Stimulated activated CD4-positive, alpha-beta T cell treated with anti-CD3 and anti-CD28 coated beads, TNF-alpha, amount 100 ng/mL, for 48 hours (primary cell): Measurements from ENCODE around the gene LTBP1.
A peak's percentile ranks its signal among the peaks of the same experiment; 100 is the strongest.

ENCODE experiments used
- DNase-seq, 3 donors: peaks; one replicate each; pipeline ENCODE4 v3.0.0-alpha.2; 2020; ENCODE audit warnings: low read depth in 3 of 3

Gene LTBP1

DNA sequence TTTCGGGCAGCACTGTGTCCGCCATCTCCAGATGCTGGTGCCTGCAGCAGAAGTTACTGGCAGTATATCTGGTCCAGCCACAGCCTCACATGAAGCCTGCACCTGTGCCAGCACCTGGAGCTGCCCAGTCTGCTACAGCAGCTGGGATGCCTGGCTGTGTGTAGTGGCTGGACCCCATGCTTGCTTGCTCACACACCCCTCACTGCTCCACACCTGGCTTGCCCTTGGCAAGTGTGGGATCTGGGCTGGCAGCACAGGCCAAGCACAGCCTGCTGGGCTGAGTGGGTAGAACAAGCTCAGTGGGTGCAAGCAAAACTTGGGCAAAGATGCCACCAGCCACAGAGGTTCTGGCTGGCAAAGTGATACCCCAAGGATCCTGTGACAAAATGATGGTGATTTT, 320.3 kb downstream of the LTBP1 start:
- DNase-seq = no peak

DNA sequence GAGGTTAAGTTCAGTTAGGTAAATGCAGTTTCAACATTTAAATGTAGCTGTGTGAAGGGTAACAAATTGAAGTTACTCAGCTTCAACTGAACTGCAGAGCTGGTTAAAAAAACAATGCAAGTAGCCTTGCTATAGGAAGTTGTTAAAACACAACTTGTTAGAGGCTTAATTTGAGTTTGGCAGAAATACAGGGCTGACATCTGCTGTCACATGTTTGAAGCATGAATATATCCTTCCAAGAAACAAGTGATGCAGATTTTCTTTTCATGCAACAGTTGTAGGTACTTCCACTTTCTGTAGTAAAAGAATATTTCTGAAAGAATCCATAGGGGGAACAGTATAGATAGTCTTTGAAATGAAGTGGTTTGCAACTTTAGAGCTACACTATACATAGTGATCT, 321.0 kb downstream of the LTBP1 start:
- no peak for DNase-seq

DNA sequence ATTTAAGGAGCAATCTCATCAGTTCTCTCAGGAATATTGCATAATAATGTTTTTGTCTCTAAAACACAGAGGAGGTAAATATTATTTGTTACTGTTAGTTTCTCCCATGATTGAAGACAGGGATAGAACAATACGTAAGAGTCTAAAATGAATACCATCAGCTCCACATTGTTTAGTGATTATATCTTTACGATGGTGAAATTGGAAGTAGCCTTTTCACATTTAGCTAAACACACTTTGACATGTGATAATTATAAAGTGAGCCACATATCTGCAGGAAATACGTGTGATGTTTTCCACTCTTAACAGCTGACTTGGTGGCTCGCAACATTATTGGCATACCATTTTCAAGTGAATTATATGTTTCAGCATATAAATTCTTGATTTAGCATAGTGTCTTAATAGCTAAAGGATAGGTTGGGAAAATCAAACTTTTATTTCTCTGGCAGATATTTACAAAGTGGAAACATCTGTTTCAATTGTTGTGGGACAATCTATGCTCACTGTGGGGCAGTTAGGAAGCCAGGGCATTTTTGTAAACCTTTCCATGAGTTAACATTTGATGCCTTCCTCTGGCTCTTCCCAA, 321.6 kb downstream of the LTBP1 start:
- DNase-seq = no peak

DNA sequence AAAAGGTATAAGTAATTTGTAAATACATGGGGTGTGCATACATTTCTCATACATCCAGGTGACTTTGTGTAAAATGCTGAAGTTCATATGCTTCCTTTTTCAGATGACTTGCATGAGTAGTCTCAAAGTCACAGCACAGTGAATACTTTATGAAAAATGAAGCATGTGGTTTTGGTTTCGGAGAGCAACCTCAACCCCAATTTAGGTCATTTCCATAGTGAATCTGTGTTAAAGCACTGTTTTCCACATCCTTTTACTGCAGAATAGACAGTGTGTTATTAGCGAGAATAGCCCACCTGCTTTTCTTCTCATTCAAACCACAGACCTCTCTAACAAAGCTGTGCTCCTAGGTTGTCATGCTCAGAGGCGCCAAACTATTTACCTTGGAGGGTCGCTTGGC, 325.2 kb downstream of the LTBP1 start:
- DNase-seq = no peak

DNA sequence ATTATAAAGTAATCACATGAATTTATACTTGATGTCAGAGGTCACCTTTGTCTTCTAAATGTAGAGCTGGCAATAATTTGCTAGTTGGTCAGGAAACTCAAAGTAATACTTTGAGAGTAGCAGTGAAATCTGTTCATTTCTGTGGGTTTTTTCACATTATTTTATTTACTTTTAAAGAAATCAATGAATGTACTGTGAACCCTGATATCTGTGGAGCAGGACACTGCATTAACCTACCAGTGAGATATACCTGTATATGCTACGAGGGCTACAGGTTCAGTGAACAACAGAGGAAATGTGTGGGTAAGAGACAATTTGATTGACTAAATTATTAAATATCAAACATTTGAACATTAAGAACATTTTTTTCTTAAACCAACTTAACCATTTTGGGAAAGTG, 326.7 kb downstream of the LTBP1 start:
- DNase-seq = no peak

DNA sequence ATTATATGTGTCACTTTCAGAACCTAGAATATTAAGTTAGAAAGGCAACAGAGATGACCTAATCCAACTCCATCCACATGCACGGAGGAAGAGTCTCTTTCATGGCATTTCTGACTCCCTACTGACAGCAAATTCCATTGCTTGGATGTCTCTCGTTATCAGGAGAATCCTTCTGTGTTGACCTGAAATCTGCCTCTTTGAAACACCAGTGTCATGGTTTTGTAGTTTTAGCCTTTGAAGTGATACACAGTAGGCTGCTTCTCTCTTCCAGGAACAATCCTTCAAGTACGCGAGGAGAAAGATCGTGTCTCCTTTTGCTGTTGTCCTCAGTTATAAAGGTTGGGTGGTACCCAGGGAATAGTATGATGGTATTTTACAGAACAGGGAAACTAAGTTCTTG, 327.8 kb downstream of the LTBP1 start:
- no peak for DNase-seq

DNA sequence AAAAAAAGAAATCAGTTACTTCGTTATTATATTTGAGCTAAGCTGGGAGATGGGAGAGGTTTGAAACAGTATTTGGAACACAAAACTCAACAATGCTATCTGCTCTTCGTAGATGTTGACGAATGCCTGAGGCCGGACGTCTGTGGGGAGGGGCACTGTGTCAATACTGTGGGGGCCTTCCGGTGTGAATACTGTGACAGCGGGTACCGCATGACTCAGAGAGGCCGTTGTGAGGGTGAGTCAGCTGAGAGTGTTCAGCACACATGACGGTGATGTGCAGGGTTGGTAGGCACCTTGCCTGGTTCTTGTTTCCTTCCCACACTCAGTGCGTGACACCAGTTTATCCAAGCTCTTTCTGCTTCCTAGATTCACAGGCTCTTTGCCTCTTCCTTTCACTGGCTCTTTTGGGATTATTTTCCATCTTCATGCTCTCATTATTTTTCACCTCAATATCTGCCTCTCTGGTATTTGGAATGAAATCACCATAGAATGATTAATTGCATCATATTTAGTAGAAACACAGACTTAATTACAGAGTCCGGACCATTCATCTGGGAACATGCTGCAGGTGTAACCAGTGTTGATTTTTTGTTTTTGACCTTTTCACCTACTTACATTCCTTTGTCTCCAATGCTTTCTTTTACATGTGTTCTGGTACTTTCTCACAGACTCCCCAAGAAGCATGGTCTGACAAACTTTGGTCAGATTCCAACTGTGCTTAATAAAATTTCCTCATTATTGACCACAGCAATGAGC, 329.1 kb downstream of the LTBP1 start:
- peak in 1 of 3 donors; percentile 7 for DNase-seq

DNA sequence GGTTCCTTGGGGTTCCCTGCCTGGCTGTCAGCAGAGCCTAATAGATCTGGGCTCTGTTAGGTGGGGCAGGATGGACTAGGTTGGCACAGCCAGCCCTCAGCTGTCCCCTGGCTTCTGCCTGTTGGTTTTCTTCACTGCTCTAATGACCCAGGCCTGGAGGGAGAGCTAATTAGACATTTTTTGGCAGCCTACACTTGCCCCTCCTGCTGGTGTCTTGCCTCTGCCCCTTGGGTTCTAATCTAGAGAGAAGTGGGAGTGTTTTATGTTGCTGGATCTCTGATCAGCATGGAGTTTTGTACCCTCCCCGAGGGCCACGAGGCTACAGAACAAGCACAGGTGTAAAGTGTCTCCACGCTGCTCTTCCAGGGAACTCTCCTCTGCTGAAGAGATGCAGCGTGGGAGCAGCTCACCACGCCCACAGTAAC, 330.3 kb downstream of the LTBP1 start:
- DNase-seq = no peak

DNA sequence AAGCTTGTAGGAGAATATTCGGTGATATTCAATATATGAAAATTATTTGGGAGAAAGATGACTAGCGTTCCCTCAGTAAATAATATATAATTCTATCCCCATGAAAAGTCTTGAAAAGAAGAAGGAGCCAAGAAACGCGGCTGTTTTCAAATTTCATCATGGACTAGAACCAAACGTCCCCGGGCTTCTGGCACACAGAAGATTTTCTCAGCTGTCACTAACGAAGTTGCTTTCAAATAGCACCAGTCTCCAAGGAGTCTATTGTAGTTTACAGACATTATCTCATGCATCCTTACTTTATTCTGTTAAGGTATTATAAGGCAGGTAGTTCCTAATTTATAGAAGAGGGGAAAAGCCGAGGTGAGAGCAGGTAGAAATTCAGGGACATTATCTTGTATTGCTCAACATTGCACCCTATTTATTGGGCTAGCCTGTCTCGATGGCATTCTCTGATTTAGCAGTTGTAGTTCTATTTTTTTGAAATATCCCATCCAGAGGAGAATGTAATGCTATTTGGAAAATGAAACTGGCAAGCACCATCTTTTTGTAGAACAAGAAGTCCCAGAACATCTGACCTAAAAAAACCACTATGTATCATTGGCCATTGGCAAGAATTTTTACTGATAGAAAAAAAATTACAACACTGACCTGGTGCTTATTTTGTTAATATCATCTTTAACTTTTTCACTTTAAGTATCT, 331.6 kb downstream of the LTBP1 start:
- no peak for DNase-seq

DNA sequence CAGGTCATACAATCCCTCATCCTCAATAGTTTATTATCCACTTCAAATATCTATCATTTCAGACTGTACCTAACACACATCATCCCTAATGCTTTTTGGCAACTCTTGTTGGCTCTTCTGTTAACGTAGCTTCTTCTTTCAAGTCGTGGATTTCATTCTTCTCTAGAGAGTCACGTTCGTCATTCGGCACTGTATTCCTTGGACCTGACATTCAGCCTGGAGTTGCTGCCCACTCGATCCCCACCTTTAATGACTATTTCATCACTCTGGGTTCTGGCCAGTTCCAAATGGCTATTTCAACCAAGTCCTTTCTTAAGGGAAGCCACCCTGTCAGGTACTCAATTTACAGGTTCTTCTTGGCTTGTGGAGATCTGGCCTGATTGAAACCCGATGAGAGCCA, 337.5 kb downstream of the LTBP1 start:
- no peak for DNase-seq

DNA sequence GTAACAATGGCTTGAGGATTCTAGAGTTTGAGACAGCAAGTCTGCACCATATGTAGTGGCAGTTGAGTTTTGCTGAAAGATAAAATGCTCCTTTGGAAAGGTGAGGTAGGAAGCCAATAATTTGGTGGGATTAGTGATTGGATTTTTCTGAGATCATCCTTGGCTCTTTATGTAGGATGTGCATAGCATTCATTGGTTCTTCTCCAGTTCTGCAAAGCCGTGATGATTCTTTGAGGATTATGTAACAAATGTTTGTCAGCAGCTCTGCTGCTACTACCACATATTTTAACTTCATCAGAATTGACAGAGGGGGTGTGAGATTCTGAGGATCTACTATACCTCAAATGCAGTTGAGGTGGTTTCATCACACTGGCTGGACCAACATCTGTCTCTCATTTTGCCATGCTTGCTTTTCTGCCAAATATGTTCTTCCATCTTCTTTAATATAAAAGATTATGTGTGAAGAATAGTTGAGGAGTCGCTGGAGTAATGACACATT, 340.8 kb downstream of the LTBP1 start:
- no peak for DNase-seq

DNA sequence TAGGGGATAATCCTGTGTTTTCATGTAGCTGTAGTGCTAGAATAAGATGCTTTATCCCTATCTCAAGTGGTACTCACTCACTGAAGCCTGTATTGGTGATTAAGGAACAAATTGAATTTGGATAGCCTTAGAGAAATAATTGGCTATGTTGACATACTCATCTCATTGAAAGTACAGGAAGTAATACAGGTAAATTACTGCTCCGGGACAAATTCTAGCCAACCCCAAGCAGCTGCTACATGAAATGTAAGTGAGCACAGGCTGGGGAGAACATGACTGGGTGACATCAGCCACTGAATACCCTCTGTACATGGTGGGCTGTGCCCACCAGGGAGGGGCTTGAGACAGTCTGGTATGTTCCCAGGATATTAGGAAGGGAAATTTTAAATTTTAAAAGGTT, 341.3 kb downstream of the LTBP1 start:
- DNase-seq = no peak

DNA sequence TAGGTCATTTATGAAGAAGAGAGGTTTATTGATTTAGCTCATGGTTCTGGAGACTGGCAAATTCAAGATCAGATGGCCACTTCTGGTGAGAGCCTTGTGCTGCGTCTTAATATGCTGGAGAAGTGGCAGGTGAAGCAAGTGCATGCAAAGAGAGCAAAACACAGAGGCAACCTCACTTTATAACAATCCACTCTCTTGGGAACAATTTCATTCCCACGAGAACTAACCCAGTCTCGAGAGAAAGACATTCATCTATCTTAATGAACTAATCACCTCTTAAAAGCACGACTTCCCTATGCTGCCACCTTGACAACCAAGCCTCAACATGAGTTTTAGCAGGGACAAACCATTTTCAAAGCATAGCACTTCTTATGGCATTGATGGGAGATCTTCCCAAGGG, 343.2 kb downstream of the LTBP1 start:
- DNase-seq = no peak

DNA sequence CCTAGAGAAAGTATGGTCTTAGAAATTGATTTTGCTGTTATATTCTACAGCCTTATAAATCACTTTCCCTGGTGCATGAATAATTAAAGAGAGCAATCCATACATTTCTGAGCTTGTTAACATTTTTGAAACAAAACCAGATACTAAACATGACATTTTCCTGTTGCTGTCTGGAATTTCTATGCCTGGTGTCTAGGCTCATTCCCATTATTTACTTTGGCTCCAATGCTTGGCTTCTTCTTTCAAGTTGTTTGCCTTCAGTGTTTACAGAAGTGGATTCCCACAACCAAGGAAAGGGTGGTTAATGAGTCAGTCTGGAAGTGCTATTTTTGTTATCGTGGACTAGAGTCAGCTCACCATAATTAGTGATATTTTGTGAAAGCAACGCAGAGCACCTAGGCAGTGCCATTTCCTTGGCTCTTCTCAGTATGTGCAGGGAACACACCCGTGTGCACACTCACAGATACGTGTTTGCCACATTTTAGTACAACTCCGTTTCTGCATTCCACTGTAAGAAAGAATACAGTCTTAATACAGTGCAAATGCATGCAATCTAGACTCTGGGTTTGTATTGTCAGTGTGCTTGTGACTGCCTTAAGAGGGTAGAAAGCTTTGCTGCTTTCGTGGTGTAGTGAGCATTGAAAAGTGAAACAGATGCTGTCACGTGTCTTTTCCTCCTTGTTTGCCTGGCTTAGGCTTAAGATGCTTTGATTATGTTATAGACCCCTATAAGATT, 344.7 kb downstream of the LTBP1 start:
- DNase-seq = no peak

DNA sequence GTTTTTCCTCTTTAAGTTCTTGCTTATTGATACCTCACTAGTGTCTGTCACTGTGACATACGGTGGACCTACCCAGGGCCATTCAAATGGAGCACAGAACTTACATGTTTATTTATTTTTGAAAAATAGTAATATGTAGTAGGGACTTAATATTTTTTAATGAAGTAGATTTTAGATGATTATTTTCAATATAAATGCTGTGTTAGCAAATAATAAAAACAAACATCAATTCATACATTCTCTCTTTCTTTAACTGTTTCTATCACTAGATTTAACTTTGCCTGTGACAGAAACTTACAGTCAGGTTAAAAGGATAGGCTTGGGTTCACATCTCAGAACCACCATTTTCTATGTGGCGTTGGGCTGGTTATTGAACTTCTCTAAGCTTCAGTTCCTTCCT, 345.3 kb downstream of the LTBP1 start:
- DNase-seq = no peak

DNA sequence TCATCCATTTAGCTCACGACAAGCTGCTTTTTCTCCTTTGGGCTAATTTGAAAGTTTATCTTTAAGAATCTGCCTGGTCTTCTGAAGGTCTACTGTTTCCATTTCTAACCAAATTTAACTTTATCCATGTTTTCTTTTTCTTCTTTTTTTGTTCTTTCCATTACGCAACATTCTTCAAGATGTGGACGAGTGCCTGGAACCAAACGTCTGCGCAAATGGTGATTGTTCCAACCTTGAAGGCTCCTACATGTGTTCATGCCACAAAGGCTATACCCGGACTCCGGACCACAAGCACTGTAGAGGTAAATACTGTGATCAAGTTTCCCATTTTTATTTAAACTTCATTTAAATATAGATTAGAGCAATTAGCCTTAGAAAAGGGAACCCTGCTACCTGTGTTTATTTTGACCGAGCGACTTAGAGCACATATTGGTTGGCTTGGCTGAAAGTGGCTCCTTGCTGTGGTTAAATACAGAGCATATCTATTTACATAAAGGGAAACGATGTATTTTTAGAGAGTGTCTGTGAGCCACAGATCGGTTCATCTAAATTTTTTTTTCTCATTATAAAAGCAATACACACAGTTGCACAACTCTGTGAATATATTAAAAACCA, 346.3 kb downstream of the LTBP1 start:
- DNase-seq = no peak

DNA sequence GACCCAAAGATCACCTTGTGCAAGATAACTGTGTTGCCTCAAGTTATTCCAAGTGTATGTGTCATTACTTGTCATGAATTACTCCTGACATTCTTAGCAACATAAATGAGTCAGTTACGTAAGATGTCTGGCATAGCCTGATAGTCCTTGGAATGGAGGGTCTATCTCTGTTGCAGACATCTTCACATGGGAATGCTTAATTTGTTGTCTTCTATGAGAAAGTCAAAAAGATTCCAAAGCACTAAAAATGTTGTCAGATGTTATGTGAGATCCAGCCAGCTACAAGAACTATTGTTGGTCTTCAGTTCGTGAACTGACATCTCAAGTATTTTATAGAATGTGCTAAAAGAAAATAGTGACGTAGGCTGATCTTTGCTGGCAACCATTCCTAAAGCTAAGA, 351.5 kb downstream of the LTBP1 start:
- DNase-seq = no peak

DNA sequence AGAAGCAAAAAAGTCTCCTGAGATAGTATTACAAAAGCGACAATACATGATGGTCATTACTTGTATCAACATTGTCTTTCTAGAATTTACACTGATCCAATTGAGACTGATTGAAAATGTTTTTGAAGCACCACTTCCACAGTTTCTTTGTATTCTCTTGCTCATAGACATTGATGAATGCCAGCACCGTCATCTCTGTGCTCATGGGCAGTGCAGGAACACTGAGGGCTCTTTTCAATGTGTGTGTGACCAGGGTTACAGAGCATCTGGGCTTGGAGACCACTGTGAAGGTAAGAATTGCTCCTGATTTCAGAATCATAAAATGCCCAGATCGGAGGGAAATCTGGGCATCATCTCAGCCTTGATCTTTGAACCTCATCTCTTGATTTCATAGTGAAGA, 354.6 kb downstream of the LTBP1 start:
- no peak for DNase-seq

DNA sequence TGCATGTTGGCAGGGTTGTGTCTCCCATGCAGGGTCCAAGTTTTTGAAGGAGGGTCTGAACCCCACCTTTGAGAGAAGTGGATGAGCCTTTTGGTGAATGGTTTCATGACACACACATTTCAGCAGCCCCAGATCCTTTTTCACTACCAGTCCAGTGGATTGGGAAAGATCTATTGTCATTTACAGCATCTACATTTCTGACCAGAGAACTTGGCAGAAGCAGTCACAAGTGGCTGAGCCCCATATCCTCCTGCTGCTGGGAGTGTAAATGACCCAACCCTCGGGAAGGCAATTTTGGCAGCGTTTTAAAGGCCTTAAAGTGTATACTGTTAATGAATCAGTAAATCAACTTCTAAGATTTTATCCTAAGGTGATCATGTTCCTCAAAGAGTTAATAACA, 355.6 kb downstream of the LTBP1 start:
- no peak for DNase-seq

DNA sequence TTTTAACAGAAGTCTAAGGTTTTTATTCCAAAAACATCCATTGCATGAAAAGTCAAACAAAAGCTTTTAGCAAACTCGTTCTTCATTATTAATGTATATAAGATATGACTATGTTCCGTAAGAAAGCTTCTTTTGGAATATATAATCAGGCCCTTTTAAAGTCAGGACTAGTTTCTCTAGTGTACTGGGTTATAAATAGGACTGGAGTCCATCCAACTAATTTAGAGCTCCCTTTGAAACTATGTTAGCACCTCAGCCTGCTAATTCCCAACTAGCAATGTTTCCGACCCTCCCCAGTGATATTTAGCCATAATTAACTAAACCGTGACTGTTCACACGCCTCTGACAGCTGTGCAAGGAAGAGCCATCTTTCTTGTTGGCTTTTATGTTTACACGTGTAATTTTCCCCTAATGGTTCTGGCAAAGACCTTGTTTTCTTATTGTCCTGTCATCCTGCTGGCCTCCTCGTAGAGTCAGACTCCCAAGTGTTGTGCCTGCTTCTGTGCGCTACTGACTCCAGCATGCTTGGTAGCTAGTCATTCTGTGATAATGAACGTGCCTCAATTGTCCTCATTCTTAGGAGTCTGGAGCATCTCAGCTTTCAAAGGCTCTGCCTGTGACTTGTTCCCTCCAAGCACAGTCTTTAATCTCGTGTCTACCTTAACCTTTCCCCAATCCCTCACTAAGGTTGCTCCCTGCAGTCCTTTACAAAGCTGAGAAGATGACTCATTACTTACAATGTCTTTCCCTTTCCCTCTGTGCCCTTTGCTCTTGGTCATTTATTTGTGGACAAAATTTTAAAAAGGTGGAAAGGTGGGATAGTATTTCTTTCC, 357.5 kb downstream of the LTBP1 start:
- DNase-seq = no peak

DNA sequence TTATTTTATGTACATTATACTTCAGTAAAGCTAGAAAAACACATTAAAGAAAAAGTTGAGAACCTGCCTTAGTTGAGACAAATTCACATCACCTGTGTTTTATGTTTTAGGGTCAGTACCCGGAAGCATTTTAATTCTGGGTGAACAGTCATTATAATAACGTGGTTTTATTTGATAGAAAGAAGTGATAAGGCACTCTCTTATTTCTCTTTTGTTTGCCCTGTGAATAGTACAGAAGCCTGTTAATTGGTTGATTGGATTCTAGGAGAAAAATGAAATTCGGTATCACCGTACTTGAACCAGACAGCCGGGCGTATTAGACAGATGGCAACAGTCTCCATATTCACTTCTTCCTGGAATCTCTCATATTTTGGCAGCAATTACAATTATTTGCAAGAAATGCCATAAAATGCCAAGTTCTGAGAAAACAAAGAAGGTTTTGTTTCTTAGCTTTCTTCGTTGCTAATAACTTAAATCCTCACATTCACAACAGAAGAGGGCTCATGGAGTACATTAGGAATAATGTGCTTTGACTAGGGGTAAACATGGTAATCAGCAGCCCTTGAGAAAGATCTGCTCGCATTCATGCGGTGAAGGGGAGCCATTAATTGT, 361.0 kb downstream of the LTBP1 start:
- DNase-seq = no peak
